HG03066 (cell line): ENCODE results near the gene SAPCD2.

Experiments
- ATAC-seq: cut with Tn5 transposase; IDR thresholded peaks from one replicate; pipeline ENCODE4 v1.9.1; 2021; ENCODE audit warnings: low read depth; ENCODE audit not compliant: unreplicated experiment

Gene SAPCD2

DNA sequence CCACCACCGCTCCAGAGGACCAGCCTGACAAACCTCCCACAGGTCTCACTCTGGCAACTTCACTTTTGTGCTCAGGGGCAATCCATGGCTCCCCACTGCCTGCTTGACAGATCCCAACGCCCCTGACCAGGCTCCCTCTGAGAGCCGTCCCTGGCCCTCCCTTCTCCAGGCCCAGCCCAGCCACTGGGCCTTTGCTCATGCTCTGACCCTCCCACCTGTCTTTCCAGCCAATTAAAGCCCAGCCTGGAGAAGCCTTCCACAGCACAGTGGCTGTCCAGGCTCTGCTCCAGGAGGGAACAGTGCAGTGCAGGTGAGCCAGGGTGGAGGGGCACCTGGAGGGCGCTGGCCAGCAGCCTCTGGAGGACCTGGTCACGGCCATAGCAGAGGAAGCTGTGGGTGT, 19.8 kb downstream of the SAPCD2 start:
- ATAC-seq, result no peak

DNA sequence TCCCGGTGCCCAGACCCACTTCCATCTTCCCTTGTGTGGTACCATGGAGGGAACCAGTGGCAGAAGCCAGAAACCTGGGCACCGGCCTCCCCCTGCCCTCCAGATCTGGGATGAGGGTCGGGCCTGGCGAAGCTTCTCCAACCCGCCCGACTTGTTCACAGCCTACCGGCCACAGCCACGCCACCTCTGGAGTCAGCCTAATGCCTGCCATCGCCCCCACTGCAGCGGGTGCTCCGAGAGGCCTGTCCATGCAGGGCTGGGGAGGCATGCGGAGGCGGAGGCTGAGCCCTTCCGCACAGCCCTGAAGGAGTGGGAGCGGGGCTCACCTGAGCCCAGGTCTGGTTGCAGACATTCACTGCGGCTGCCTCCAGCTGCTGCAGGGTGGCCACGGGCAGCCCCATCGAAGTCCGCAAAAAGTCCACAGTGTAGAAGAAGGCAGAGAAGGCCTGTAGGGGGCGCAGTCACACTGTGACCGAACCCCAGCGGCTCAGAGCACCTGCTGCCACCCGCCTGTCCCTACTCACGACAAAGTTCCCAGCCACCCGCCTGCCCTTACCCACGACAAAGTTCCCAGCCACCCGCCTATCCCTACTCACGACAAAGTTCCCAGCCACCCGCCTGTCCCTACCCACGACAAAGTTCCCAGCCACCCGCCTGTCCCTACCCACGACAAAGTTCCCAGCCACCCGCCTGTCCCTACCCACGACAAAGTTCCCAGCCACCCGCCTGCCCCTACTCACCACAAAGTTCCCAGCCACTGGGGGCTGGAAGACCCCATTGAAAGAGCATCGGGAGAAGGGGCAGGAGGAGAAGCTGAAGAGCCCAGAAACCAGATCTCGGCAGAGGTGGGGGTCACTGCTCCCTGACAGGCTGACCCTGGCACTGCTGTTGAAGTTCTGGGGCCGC, 20.6 kb downstream of the SAPCD2 start:
- no peak for ATAC-seq

DNA sequence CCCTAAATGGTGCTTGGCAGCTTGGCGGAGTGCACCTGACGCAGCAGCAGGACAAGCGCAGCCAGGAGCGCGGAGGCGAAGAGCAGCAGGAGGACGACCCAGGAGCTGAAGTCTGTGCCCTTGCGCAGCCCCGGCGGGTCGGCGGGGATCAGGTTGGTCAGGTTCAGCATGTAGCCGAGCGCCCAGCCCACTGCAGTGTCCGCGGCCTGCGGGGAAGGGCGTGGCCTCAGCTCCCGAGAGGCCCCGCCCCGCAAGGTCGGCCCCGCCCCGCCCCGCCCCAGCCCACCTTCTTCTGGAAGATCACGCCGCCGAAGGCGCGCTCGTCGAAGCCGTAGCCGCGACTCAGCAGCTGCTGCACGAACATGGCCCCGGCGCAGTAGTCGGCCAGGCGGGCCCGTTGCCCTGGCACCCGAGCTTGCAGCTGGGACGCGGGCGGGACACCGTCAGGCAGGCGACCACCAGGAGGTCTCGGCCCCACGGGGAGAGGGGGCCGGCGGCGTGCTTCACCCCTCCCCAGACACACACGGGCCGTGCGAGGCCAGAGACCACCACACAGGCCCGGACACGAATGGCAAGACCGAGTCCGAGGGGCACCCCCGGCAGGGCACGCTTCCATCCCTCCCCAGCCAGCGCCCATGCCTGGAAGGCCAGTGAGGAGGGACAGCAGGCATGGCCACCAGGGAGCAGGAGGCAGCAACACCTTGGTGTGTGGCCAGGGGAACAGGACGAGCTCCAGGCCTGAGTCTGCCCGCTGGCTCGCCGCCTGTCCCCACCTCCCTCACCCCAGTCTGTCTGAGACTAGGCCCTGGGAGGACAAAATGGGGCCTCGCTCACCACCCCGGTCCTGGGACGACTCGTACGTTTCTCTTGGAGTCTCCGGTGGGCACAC, 21.5 kb downstream of the SAPCD2 start:
- ATAC-seq, result no peak

DNA sequence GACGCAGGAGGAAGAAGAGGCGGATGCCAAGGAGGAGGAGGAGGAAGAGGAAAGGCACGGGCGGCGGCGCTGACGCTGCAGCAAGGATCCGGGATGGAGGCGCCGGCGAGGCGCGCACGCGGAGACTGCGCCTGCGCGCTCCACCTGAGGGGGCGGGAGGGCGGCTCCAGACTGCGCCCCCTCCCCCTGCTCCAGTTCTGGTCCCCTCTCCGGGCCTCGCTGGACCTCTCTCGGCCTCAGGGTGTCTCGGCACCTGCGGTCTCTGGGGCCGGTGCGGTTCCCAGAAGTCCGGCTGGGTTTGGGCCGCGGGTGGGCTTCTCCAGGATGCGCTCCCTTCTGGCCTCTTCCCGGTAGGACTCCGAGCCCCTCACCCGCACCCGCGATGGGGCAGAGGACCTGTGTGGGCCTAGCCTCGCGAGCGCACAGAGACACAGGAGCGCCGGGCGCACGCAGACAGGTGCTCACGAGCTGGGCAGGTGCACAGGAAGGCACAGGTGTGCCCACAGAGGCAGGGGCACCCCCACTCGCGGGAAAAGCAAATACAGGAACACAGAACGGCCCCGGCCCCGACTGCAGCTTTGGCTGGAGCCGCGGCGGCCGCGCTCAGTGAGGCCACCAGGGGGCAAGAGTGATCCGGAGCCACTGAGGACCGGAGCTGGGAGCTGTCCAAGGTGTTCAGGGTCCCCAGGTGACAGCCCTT, 24.1 kb downstream of the SAPCD2 start, which contains the start of gene NPDC1:
TSS of gene NPDC1 (minus strand) at position 90 of the 700 bp plus-strand sequence. CDS start 188 bp downstream, outside the sequence.
- peak; percentile 54 for ATAC-seq

DNA sequence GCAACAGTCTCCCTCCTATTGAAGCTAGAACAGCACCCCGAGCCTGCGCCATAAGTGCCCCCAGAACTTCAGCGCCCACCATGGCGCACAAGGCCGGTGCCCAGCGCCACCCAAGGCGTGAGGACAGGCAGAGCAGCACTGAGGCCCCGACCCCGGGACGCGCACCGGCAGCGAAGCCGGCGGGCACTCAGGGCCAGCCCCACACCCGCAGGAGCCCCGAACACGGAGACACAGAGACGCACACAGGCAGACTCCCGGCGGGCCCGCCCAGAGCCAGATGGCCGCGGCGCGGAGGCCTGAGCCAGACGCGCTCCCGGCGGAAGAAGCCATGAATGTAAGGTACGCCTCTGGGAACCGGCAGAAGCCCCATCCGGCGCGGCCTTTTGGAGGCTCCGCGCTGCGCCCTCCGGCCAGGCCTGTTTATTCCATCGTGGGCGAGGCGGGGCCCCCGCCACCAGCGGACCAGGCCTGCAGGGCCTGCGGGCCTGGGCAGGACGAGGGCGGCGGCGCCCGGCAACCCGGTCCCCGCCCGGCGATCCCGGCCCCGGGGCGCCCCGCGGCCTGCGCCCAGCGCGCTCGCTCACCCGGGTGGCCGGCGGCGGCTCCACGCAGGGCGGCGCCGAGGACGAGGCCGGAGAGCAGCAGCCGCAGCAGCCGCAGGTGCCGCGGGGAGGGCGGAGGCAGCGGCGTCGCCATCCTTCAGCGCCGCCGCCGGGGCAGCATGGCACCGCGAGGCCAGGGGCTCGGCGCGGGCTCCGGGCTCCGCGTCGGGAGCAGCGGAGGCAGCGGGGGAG, 24.9 kb downstream of the SAPCD2 start:
- ATAC-seq, result no peak

DNA sequence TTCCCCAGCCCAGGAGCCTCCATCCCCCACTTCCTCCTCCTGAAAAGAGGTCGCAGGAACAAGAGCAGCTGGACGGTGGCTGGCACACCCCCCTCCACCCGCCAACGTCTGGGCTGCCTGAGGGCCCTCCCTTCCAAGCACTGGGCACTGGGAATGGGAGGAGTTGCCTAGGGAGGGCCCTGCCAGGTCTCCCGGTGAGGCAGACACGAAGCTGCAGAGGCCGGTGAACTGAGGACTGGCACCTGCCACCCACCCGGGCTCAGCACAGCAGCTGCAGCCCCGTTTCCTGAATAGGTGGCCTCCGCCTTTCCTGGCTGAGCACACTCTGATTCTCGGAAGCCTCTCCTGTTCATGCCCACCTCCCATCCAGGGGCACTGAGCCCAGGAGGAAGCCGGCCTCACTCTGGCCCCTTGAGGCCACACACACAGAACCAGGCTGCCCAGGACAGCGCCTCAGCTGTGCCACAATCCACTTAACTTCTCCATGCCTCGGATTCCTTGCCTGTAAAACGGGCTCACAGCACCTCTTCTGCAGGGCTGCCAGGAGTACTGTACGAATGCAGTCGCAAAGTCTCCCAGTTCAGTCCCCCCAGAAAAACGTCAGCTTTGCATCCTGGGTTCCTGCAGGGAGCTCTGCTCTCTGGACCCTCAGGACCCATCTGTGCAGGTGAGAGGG, 25.7 kb downstream of the SAPCD2 start:
- ATAC-seq, result no peak

DNA sequence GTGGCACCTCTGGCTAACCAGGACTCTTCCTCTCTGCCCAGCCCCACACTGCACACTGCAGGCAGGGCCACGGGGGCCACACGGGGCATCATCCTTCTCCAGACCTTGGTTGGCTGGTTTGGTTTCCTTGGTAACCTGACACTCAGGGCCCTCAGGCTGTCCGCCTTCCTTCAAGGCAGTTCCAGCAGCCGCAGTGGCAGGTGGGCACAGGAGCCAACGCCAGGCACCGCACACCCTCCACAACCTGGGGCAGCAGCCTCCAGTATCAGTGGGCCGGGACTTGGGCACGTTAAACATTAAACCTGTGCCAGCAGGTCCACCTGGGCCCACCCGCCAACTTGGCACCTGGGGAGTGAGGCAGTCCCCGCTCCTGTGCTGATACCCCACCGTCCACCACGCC, 26.3 kb downstream of the SAPCD2 start:
- no peak for ATAC-seq

DNA sequence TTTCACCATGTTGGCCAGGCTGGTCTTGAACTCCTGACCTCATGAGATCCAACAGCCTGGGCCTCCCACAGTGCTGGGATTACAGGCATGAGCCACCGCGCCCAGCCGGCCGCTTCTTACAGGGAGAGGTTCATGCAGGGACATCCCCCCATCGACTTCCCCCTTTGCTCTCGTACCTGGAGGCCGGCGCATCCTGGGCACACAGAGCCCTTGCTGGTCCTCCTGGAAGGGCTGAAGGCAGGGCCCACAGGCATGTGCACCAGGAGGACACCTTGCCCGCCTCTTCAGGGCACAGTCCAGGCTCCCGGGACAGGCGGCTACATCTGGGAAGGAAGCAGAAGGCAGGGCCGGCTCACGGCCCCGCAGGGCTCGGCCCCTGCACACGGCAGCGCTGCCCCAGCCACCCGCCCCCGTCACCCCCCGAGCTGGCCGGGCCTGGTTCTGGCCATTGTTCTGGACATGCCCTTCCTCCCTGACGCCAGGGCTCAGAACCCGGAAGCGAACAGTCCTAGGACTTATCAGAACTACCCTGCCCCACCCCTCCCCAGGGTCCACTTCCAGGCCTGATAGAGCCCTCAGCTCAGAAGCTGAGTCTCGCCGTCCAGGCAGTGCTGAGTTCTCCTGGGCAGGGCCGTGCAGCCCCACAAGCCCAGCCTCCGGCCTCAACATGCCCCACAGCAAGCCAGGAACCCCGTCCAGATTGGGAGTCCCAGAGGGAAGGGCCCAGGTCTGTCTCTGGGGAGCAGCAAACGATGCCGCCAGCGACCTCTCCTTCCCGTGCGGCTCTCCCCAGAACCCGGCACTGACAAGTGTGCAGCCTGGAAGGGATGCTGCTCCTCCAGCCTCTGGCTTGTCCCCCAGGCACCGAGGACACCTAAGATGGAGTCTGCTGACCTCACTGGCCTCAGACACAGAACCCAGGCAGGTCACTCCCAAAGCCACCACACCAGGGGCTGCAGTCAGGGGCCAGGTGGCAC, 27.3 kb downstream of the SAPCD2 start:
- no peak for ATAC-seq

DNA sequence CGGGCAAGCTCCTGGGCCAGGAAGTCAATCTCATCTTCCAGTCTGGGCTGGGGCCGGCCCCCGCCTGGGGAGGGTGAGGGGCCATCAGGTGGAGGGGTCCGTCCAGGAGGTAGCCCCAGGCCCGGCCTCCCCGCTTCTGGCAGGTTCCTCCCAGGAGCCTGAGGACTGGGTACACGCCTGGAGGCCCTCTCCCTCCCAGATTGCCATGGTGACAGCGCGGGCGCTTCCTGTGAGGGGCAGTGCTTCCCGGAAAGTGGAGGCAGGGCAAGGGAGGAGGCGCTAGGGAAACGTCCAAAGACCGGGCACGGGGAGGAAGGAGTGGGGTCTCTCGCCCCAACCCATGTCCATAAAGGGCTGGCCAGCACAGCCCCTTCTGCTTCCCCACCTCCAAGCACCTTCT, 29.2 kb downstream of the SAPCD2 start:
- ATAC-seq, result no peak

DNA sequence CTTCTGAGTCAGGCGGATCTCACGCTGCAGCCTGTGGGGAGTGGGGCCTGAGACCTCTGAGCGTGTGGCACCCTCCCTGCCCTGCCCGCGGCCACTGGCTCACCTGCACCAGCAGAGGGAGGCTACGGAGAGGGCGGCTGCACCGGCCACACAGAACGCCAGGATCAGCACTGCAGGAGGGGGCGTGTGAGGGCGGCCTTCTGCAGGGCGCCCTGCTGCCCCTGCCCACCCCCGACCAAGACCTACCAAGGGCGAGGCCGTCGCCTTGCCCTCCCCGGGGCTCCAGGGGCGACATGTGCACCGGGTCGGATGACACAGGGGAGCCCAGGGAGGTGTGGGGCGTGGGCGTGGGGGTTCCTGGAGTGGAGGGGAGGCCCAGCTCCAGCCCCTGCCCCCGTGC, 29.8 kb downstream of the SAPCD2 start:
- ATAC-seq, result no peak

DNA sequence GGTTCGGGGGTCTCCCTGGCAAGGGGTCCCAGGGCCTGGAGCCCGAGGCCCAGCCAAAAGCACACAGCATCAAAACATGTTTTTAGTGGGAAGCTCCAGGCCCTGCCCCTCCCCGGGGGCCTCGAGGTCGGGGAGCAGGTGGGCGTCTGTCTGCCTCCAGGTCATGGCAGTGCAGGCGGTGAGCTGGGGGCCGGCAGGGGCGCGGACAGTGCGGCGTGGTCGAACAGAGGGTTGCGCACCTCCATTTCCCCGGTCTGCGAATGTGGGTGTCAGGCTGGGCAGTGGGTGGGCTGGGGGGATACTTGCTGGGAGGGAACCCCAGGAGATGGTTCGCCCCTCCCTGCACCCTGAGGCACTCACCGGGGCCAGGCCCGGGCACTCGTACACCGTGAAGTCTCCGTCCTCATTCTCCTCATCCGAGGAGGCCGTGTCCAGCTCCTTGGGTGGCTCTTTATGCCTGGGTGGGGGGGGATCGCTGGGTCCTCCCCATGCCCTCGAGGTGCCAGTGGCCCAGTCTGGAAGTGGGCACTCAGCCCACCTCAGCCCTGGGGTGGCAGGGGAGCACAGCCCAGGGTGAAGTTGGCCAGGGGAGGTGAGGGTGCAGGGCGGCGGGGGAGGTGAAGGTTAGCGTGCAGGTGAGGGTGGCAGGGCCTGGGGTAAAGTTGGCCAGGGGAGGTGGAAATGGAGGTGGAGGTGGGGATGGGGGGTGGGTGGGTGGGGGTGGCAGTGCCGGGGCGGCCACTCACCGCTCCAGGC, 30.6 kb downstream of the SAPCD2 start:
- no peak for ATAC-seq

DNA sequence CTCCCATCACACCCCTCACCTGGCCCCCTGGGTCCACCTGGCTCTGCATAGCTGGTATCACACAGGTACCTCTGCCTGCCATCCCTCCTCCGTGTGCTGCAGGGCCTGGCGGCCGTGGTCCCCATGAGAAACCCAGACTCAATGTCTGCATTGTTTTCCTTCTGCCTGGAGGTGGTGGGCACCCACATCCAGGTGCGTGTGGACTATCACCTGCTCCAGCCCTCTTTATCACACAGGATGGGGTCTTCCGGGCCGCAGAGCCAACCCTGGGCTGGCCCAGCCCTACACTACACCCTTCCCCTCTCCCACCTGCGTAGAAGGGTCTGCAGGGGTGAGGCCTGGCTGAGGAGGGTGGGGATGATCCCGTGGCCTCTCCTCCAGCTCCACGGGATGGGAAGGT, 31.4 kb downstream of the SAPCD2 start:
- no peak for ATAC-seq

DNA sequence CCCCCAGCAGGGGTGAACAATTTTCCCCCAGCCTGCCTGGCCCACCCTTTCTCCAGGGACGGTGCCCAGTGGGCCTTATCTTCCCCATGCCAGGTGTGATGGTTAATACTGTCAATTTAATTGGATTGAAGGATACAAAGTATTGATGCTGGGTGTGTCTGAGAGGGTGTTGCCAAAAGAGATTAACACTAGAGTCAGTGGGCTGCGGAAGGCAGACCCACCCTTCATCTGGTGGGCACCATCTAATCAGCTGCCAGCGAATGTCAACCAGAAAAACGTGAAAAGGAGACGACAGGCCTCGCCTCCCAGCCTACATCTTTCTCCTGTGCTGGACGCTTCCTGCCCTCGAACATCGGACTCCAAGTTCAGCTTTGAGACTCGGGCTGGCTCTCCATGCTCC, 32.9 kb downstream of the SAPCD2 start:
- no peak for ATAC-seq

DNA sequence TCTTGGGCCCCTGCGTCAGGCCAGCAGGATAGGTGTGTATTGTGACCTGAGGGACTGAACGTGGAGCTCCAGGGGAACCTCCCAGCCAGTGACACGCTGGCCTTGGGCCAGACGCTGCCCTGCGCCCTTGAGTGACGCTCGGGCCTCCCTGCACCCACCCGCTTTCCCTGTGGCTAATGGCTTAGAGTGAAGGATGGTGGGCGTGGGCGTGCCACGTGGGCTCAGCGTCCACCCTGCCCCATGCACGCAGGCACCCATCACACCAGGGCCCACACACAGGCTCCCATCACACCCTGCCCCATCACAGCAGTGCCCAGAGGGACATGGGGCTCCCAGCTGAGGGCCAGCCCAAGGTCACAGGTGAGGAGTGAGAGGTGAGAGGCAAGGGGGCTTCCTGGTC, 33.3 kb downstream of the SAPCD2 start:
- ATAC-seq, result no peak

DNA sequence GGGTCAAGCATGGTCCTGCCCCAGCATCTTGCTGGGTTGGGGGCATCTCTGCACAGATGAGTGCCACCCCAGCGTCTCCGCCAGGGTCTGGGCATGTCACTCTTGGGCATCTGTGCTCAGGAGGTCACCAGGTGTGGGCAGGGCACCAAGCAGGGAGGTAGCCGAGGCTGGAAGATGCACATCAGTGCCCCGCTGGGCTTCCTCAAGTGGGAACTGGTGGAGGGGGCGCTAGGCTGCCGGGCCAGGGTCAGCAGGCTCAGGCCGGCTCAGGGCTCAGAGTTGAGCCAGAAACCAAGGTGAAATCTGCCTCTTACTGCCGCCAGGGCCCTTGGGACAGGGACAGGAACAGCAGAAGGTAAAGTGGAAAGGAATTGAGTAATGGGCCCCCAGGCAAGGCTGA, 34.4 kb downstream of the SAPCD2 start:
- ATAC-seq, result no peak

DNA sequence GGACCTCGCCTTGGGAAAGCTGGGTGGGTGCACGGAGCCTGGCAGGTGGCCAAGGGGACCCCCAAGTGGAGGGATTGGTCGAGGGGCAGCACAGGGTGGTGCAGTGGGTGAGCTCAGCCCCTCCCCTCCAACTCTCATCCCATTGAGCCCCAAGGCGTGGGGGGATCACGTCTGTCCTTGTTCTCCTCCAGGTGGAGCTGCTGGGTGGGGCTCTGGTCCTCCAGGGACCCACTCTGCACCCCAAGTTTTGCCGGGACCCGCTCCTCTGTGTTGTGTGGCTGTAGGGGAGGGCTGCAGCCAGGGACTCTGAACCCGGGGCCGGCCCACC, 34.9 kb downstream of the SAPCD2 start:
- ATAC-seq, result no peak

DNA sequence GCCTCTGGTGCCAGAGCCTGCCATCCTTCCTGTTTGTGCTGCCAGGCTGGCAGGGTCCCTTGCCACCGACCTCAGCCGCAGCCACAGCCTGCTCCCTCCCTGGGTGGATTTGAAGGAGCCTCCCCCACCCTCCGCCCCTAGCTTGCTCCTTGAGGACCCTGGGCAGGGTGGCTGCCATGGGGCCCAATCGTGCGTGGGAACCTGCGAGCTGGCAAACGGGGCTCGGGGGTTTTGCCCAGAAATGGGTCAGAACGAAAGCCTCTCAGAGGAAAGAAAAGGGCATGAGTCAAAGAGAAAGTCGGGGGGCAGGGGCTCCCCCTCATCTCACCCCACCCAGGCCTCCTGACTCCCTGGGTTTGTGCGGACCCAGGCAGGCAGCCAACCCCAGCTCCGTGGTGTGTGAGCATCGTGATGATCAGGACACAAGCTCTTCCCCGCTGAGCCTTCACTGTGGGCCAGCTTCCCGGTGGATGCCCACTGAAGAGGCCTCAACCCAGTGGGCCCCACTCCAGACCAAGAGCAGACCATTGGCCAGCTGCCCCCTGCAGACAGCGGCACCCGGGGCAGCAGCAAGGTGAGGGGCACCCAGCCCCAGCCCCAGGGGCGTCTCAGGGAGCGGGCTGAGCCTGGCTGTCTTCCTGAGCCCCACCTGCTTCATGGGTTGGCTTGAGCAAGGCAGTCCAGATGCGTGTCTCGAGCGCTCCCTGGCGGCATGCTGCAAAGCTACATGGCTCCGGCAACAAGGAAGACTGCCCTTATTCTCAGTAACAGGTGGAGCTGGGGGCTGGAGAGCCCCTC, 35.4 kb downstream of the SAPCD2 start:
- ATAC-seq, result no peak
